ENCODE measurements around the gene TENM4. TPM values are rescaled to one million over a fixed set of nuclear protein-coding genes. Genes with fewer than 3 reads are reported as not detected.

Gene TENM4
- total RNA-seq, 4 donors from 2014 or later = 0.88 to 61.5 (median 4.0) TPM

DNA sequence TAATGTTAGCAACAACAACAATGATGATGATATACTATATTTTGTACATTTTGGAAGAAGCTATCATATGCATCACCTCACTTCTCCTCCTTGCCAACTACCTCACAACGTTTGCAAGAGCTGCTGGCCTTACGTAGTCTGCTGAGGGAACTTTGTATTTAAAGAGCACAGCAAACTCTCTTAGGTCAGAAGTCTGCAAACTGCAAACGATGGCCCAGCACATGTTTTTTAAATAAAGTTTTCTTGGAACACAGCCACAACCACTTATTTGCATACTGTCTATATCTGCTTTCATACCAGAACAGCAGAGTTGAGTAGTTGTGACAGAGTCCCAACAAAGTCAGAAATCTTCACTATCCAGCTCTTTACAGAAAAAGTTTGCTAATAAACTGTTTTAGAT is 261.7 kb downstream of the TENM4 start:
- intact Hi-C loops (cut with DNase I; ENCODE audit: low total_unique reads) = no loop called here

GRCh38 chr11:79174045-79175008 is 266.5 kb downstream of the TENM4 start:
- peak in 1 of 2 donors; percentile 22 for DNase-seq
- Histone ChIP-seq H3K27ac (no peak overlapping the region), H3K36me3 (no peaks in the 10 kb centered on the region), H3K27me3 (no peaks in the 10 kb centered on the region), H3K9me3 (no peaks in the 10 kb centered on the region), H3K4me1 (no peaks in the 10 kb centered on the region), H3K4me3 (no peak overlapping the region)
- TF ChIP-seq CTCF (IDR thresholded peaks at IDR 0.05) (no peak), POLR2A (IDR thresholded peaks at IDR 0.05) (no peak)
- intact Hi-C loops (cut with DNase I; ENCODE audit: low total_unique reads) = no loop called here

More for the DNA sequence above, 261.7 kb downstream of the TENM4 start:
- no peak for TF ChIP-seq CTCF (IDR thresholded peaks at IDR 0.05)
- TF ChIP-seq POLR2A (IDR thresholded peaks at IDR 0.05) = no peak
- no peak overlapping the region for H3K27ac ChIP-seq
- no peaks in the 10 kb centered on the region for H3K36me3 ChIP-seq
- no peak for DNase-seq
- no peaks in the 10 kb centered on the region for H3K27me3 ChIP-seq
- no peaks in the 10 kb centered on the region for H3K4me1 ChIP-seq
- H3K9me3 ChIP-seq = no peaks in the 10 kb centered on the region
- H3K4me3 ChIP-seq = no peak overlapping the region

GRCh38 chr11:79173615-79174014 is 267.2 kb downstream of the TENM4 start:
- Histone ChIP-seq H3K4me1 (no peaks in the 10 kb centered on the region), H3K27me3 (no peaks in the 10 kb centered on the region), H3K36me3 (no peaks in the 10 kb centered on the region), H3K9me3 (no peaks in the 10 kb centered on the region), H3K4me3 (no peak overlapping the region), H3K27ac (no peak overlapping the region)
- TF ChIP-seq CTCF (IDR thresholded peaks at IDR 0.05) (no peak), POLR2A (IDR thresholded peaks at IDR 0.05) (no peak)
- intact Hi-C loops (cut with DNase I; ENCODE audit: low total_unique reads) = no loop called here
- peak in 1 of 2 donors; percentile 22 for DNase-seq

DNA sequence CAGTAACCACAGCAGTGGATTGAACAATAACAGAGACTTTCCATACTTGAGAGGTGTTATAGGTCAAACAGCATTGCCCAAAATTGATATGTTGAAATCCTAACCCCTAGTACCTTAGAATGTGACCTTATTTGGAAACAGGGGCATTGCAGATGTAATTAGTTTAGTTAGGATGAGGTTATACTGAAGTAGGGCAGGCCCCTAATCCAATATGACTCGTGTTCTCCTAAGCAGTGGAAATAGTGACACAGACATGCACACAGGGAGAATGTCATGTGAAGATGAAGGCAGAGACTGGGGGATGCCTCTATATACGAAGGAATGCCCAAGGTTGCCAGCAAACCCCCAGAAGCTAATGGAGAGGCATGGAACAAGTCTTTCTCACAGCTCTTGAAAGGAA is 270.5 kb downstream of the TENM4 start:
- Histone ChIP-seq H3K4me1 (no peaks in the 10 kb centered on the region), H3K36me3 (no peaks in the 10 kb centered on the region), H3K27me3 (no peaks in the 10 kb centered on the region), H3K4me3 (no peak overlapping the region), H3K27ac (no peak overlapping the region), H3K9me3 (no peaks in the 10 kb centered on the region)
- intact Hi-C loops (cut with DNase I; ENCODE audit: low total_unique reads) = no loop called here
- TF ChIP-seq POLR2A (IDR thresholded peaks at IDR 0.05) (no peak), CTCF (IDR thresholded peaks at IDR 0.05) (no peak)
- no peak for DNase-seq

- H3K27ac ChIP-seq = no peak overlapping the region
- no peaks in the 10 kb centered on the region for H3K36me3 ChIP-seq
- no peak overlapping the region for H3K4me3 ChIP-seq
- no peaks in the 10 kb centered on the region for H3K4me1 ChIP-seq
- TF ChIP-seq CTCF (IDR thresholded peaks at IDR 0.05) (no peak), POLR2A (IDR thresholded peaks at IDR 0.05) (no peak)
- no peak for DNase-seq
- no peaks in the 10 kb centered on the region for H3K9me3 ChIP-seq
- intact Hi-C loops (cut with DNase I; ENCODE audit: low total_unique reads) = no loop called here
- no peaks in the 10 kb centered on the region for H3K27me3 ChIP-seq
These were observed 272.2 kb downstream of the TENM4 start for GRCh38 chr11:79168530-79169110.

Measured in uterus (tissue), 4 donors.